Gastrocnemius medialis (tissue), 4 donors: ENCODE measurements around the gene INPP4A. TPM values are rescaled to one million over a fixed set of nuclear protein-coding genes. Genes with fewer than 3 reads are reported as not detected.

Source experiments
- ATAC-seq, 2 donors: fragments of 150-250 bp; one replicate each; pipeline ENCODE4 v1.9.1; 2016
- DNase-seq, 2 donors: peaks; one replicate each; pipeline ENCODE4 v3.0.0-alpha.2; 2019
- H3K27ac ChIP-seq, 4 donors: fragments of 200-600 bp; sonication (generic); 1 replicate in 1 of 4; 2 replicates in 3 of 4; pipeline ENCODE4 v1.5.1; 2016 to 2018; ENCODE audit warnings: mild to moderate bottlenecking in 2 of 4, moderate library complexity in 1 of 4
- H3K27me3 ChIP-seq, 3 donors: fragments of 200-600 bp; sonication (generic) in 2 of 3; 1 replicate in 1 of 3; 2 replicates in 2 of 3; pipeline versions ENCODE4 v1.5.1 to v1.6.0; 2016 to 2019; ENCODE audit warnings: mild to moderate bottlenecking in 1 of 3, moderate library complexity in 1 of 3
- H3K36me3 ChIP-seq, 2 donors: fragments of 200-600 bp; sonication (generic) in 1 of 2; one replicate each; pipeline ENCODE4 v1.5.1; 2017 to 2018
- H3K4me1 ChIP-seq, 2 donors: fragments of 200-600 bp; sonication (generic) in 1 of 2; one replicate each; pipeline ENCODE4 v1.5.1; 2016 to 2017; ENCODE audit warnings: mild to moderate bottlenecking in 2 of 2
- H3K4me3 ChIP-seq, 4 donors: fragments of 200-600 bp; sonication (generic) in 3 of 4; 1 replicate in 1 of 4; 2 replicates in 3 of 4; pipeline ENCODE4 v1.5.1; 2016 to 2019; ENCODE audit warnings: mild to moderate bottlenecking in 2 of 4
- H3K9me3 ChIP-seq, 3 donors: fragments of 200-600 bp; sonication (generic) in 2 of 3; 1 replicate in 1 of 3; 2 replicates in 2 of 3; pipeline ENCODE4 v1.5.1; 2016 to 2019
- POLR2A ChIP-seq, 2 donors: fragments of 450-650 bp; IDR thresholded peaks; one replicate each; pipeline ENCODE4 v1.6.1; 2017; ENCODE audit warnings: antibody characterized with exemption in 2 of 2, mild to moderate bottlenecking in 2 of 2, moderate library complexity in 2 of 2
- in situ Hi-C, 4 donors: fragments of 200-750 bp; cut with MboI; loops; one replicate each; pipeline versions ENCODE4 v1.15.0 to v1.8.0; 2017; ENCODE audit warnings: low sequenced_read_pairs in 4 of 4
- intact Hi-C: fragments of 100-400 bp; cut with DNase I; formaldehyde crosslinking; loops from one replicate; pipeline ENCODE4 v1.15.1; 2023; ENCODE audit warnings: low total_unique reads
- total RNA-seq, 4 donors: library from RNA; depleted of rRNA; stranded (reverse); fragments of >200 nt; gene quantifications; one replicate each; pipeline versions ENCODE4 v1.1.0 to v1.2.3, GENCODE V29; 2016
- TF ChIP-seq, protein P1 (sequence below), 5 experiments: fragments of 450-650 bp in 3 of 5; fragments of 200-600 bp in 2 of 5; sonication (generic) in 2 of 5; IDR thresholded peaks in 4 of 5; conservative IDR thresholded peaks in 1 of 5; 1 replicate in 4 of 5; 2 replicates in 1 of 5; pipeline ENCODE4 v1.5.1; 2016 to 2019; ENCODE audit warnings: antibody characterized with exemption in 5 of 5, mild to moderate bottlenecking in 3 of 5, moderate library complexity in 3 of 5

Gene INPP4A
- total RNA-seq, 4 donors from 2014 or later: 9.8 to 19.6 (median 16.0) TPM

DNA sequence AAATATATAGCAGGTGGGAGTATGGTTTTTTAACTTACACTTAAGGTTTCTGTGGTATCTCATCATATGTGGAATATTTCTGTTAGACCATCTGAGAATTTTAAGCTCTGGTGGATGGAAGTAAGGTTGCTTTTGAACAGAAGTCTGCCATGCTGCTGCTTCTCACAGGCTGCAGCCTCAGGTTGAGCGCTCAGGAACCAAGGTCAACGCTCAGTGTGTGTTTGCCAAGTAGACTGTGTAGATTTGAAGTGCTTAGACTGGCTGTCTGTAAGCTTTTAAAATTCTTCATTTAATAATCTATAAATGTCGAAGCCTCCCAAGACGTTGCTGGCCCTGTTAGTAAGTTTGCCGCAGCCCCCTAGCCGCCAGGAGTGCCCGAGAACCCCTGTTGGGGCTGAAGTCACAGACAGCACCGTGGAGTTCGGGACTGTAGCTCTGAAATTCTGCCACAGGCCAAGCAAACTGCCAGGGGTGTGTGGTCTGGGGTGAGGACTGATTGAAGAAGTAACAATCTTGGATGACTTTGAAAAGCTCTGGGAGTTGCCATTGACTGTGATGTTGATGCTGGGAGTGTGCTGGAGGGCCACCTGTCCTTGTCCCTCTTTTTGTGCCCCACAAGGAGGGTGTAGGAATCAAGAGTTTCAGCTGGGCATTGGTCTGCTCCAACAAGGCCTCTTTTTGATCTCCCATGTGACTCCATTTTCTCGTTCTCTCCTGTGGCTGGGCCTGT is 26.9 kb downstream of the INPP4A start:
- Histone ChIP-seq H3K27ac (no peak overlapping the region), H3K27me3 (no peaks in the 10 kb centered on the region), H3K9me3 (no peaks in the 10 kb centered on the region), H3K36me3 (no peaks in the 10 kb centered on the region), H3K4me1 (peaks cover 11 to 28% of the 10 kb centered on the region in 2 donors), H3K4me3 (no peak overlapping the region)
- TF ChIP-seq, protein P1, sequence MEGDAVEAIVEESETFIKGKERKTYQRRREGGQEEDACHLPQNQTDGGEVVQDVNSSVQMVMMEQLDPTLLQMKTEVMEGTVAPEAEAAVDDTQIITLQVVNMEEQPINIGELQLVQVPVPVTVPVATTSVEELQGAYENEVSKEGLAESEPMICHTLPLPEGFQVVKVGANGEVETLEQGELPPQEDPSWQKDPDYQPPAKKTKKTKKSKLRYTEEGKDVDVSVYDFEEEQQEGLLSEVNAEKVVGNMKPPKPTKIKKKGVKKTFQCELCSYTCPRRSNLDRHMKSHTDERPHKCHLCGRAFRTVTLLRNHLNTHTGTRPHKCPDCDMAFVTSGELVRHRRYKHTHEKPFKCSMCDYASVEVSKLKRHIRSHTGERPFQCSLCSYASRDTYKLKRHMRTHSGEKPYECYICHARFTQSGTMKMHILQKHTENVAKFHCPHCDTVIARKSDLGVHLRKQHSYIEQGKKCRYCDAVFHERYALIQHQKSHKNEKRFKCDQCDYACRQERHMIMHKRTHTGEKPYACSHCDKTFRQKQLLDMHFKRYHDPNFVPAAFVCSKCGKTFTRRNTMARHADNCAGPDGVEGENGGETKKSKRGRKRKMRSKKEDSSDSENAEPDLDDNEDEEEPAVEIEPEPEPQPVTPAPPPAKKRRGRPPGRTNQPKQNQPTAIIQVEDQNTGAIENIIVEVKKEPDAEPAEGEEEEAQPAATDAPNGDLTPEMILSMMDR (IDR thresholded peaks at IDR 0.05 in 4 of 5, conservative IDR thresholded peaks at IDR 0.05 in 1 of 5): no peak
- TF ChIP-seq POLR2A (IDR thresholded peaks at IDR 0.05): no peak
- DNase-seq (no peak), ATAC-seq (no peak)
- in situ Hi-C loops (no loop called here), intact Hi-C loops (no loop called here)

DNA sequence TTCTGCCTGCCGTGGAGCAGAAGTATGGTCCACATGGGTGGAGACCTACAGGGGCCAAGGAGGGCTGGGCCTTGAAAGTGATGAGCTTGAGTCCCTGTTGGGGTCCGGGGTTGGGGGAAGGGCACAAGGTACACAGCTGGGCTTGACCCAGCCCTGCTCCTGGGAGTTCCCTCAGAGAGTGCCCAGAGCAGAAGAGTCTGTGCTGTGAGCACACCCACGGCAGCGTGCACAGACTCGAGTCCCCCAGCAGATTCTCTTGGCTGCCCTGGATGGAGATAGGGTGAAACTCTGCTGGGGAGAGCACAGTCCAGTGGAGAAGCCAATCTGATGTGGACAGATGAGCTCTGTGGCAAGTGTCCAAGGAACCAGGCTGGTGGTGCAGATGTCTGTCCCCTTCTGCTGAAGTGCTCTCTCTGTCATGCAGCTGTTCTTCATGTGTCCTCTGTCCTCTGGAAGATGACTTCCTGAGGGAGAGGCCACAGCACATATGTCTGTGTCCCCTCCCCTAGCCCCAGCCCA is 27.5 kb downstream of the INPP4A start:
- Histone ChIP-seq H3K27me3 (no peaks in the 10 kb centered on the region), H3K4me1 (peaks cover 11 to 27% of the 10 kb centered on the region in 2 donors), H3K4me3 (no peak overlapping the region), H3K9me3 (no peaks in the 10 kb centered on the region), H3K27ac (no peak overlapping the region), H3K36me3 (no peaks in the 10 kb centered on the region)
- no peak for ATAC-seq
- TF ChIP-seq, protein P1 (IDR thresholded peaks at IDR 0.05 in 4 of 5, conservative IDR thresholded peaks at IDR 0.05 in 1 of 5): no peak
- TF ChIP-seq POLR2A (IDR thresholded peaks at IDR 0.05): no peak
- in situ Hi-C loops: no loop called here
- no peak for DNase-seq
- intact Hi-C loops: no loop called here

DNA sequence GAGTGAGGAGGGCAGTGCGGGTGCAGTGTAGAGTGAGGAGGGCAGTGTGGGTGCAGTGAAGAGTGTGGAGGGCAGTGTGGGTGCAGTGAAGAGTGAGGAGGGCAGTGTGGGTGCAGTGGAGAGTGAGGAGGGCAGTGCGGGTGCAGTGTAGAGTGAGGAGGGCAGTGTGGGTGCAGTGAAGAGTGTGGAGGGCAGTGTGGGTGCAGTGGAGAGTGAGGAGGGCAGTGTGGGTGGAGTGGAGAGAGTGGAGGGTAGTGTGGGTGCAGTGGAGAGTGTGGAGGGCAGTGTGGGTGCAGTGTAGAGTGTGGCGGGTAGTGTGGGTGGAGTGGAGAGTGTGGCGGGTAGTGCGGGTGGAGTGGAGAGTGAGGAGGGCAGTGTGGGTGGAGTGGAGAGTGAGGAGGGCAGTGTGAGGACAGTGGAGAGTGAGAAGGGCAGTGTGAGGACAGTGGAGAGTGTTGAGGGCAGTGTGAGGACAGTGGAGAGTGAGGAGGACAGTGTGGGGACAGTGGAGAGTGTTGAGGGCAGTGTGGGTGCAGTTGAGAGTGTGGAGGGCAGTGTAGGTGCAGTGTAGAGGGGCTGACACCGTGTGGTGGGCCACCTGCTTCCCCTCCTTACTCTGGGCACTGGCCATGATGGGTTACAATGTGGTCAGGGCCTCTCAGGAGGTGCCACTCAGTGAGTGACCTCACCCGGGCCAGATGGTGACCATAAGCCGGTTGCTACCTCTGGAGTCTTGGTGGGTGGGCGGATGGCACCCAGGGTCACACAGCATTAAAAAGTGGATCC is 28.5 kb downstream of the INPP4A start:
- no peaks in the 10 kb centered on the region for H3K9me3 ChIP-seq
- DNase-seq (no peak), ATAC-seq (no peak)
- no peaks in the 10 kb centered on the region for H3K27me3 ChIP-seq
- no peak for TF ChIP-seq POLR2A (IDR thresholded peaks at IDR 0.05)
- TF ChIP-seq, protein P1 (IDR thresholded peaks at IDR 0.05 in 4 of 5, conservative IDR thresholded peaks at IDR 0.05 in 1 of 5): no peak
- intact Hi-C loops: no loop called here
- H3K4me1 ChIP-seq: peaks cover 11 to 27% of the 10 kb centered on the region in 2 donors
- H3K4me3 ChIP-seq: no peak overlapping the region
- no peak overlapping the region for H3K27ac ChIP-seq
- in situ Hi-C loops: no loop called here
- H3K36me3 ChIP-seq: no peaks in the 10 kb centered on the region

DNA sequence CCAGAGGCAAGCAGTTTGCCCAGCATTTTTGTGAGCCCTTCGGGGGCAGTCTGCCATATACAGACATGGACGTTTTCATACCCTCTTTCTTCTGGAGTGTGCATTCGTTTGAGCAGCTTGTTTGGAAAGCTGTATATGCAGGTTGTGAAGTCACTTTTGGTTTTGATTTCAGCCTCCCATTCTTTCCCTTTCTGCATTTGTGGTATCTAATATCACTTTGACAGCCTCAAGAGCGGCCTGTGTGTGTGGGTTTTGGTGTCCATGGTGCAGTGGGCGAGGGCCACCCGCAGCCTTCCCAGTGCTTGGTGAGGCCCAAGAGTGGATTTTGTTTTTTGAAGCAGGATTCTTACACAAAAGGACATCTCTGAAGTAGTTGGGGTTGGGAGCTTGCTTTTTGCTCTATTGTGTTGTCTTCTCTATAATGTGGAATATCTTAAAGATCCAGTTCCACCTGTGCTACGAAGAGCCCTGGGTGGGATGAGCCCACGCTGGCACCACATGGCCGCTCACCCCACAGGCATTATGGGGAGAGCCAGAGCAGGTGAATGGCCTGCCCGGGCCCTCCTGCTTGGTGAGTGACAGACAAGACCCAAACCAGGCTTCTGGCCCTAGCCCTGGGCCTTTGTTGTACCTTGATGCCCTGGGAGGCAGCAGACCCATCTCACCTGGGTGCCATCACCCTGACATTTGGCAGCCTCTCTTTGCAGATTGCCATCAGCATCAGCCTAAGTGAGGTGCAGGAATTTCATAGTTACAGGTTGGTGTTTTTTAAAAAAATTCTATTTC is 29.5 kb downstream of the INPP4A start:
- intact Hi-C loops (no loop called here), in situ Hi-C loops (no loop called here)
- Histone ChIP-seq H3K4me1 (peaks cover 15 to 34% of the 10 kb centered on the region in 2 donors), H3K27me3 (no peaks in the 10 kb centered on the region), H3K9me3 (no peaks in the 10 kb centered on the region), H3K36me3 (no peaks in the 10 kb centered on the region), H3K4me3 (no peak overlapping the region), H3K27ac (no peak overlapping the region)
- ATAC-seq (no peak), DNase-seq (no peak)
- TF ChIP-seq POLR2A (IDR thresholded peaks at IDR 0.05): no peak
- TF ChIP-seq, protein P1 (IDR thresholded peaks at IDR 0.05 in 4 of 5, conservative IDR thresholded peaks at IDR 0.05 in 1 of 5): no peak
